AG04450 (cell line): ENCODE results near the gene MSI2. TPM values are rescaled to one million over a fixed set of nuclear protein-coding genes. Genes with fewer than 3 reads are reported as not detected.

Source experiments
- CTCF ChIA-PET: fragments of 300-600, 350-600 bp; formaldehyde crosslinking; extraction: SDS; loops from one replicate; lab custom pipeline; 2022; ENCODE audit warnings: antibody characterized with exemption, inconsistent platforms; lab: Charles Lee
- POLR2A ChIA-PET: fragments of 350-600 bp; formaldehyde crosslinking; extraction: SDS; loops from one replicate; lab custom pipeline; 2021; ENCODE audit warnings: antibody characterized with exemption, inconsistent platforms; lab: Yijun Ruan, JAX
- DNase-seq: peaks from one replicate; pipeline ENCODE4 v3.0.0-alpha.2; 2011; ENCODE audit warnings: low read depth, low spot score
- H3K27ac ChIP-seq: one replicate; pipeline ENCODE4 v1.5.1; 2012; ENCODE audit warnings: low read depth, low read length, control low read depth
- H3K27me3 ChIP-seq: one replicate; pipeline ENCODE4 v1.6.0; 2012; ENCODE audit warnings: low read length; ENCODE audit not compliant: control insufficient read depth, insufficient read depth
- H3K4me3 ChIP-seq: 2 replicates; pipeline ENCODE4 v1.5.1; 2011; ENCODE audit warnings: mild to moderate bottlenecking, low read depth, low read length, control low read depth
- H3K9me3 ChIP-seq: 2 replicates; pipeline ENCODE4 v1.5.1; 2012; ENCODE audit warnings: low read length; ENCODE audit not compliant: control insufficient read depth, insufficient read depth
- CTCF ChIP-seq: IDR thresholded peaks from 2 replicates; pipeline ENCODE4 v1.5.1; 2011; ENCODE audit warnings: low read depth, low read length, control low read depth, inconsistent platforms
- polyA plus RNA-seq: library from polyadenylated mRNA; depleted of rRNA; stranded (reverse); fragments of >200 nt; gene quantifications from 2 replicates; pipeline ENCODE4 v1.2.3, GENCODE V29; 2011

Gene MSI2
- polyA plus RNA-seq, 1 experiment = 26.2 TPM

GRCh38 chr17:57316361-57316760, 60.0 kb downstream of the MSI2 start:
- Histone ChIP-seq H3K27me3 (no peaks in the 10 kb centered on the region), H3K9me3 (no peaks in the 10 kb centered on the region), H3K4me3 (no peak overlapping the region), H3K27ac (no peak overlapping the region)
- ChIA-PET CTCF (interaction anchor here (0.6 kb wide), 1 partner anchor 79 kb away, joined by 3 read pairs; no protein-coding TSS in a partner anchor), POLR2A (no interaction called here)
- TF ChIP-seq CTCF = no peak
- DNase-seq = no peak

DNA sequence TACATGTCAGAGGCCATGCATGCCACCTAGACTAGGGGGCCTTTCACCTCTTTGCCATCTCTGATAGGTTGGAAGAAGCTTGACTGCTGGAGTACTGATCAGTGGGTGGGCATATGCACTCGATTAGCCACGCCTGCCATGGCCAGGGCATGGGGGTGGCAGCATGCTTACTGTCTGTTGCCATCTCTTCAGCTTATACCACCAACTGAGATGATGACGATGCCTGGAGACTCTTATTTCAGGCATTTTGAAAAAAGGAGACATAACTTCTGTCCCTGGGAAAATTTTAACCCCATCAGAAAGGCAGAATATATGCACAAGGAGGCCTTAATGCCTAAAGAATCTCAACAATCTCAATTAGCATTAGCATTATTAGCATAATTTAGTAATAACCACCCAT, 60.8 kb downstream of the MSI2 start:
- no peak for DNase-seq
- Histone ChIP-seq H3K4me3 (no peak overlapping the region), H3K27ac (no peak overlapping the region), H3K27me3 (no peaks in the 10 kb centered on the region), H3K9me3 (no peaks in the 10 kb centered on the region)
- POLR2A ChIA-PET = no interaction called here
- CTCF ChIA-PET = no interaction called here
- TF ChIP-seq CTCF = no peak

- no peak for DNase-seq
- Histone ChIP-seq H3K9me3 (no peaks in the 10 kb centered on the region), H3K27ac (no peak overlapping the region), H3K27me3 (no peaks in the 10 kb centered on the region), H3K4me3 (no peak overlapping the region)
- ChIA-PET POLR2A (no interaction called here), CTCF (interaction anchor here (1.4 kb wide), 1 partner anchor 76 kb away, joined by 4 read pairs; no protein-coding TSS in a partner anchor)
- no peak for TF ChIP-seq CTCF
These were observed 62.6 kb downstream of the MSI2 start for GRCh38 chr17:57318913-57319312.

DNA sequence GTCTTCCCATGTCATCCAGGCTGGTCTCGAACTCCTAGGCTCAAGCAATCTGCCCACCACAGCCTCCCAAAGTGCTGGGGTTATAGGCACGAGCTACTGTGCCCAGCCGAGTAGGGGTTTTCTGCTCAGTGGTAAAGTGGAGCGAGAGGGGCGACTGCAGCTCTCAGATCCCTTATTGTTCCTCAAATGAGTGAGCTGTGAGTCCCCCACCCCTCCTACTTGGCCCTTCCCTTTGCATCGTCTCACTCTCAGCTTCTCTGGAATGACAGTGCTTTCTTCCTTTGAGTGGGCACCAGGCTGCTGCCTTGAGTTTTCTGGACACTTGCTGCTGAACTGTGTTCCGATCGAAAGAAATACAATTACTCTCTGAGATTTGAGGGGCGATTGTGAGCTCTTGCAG, 63.5 kb downstream of the MSI2 start:
- H3K27ac ChIP-seq = no peak overlapping the region
- POLR2A ChIA-PET = no interaction called here
- no peak for DNase-seq
- H3K27me3 ChIP-seq = no peaks in the 10 kb centered on the region
- CTCF ChIA-PET = no interaction called here
- H3K4me3 ChIP-seq = no peak overlapping the region
- no peak for TF ChIP-seq CTCF
- no peaks in the 10 kb centered on the region for H3K9me3 ChIP-seq

- Histone ChIP-seq H3K4me3 (no peak overlapping the region), H3K27me3 (no peaks in the 10 kb centered on the region), H3K9me3 (no peaks in the 10 kb centered on the region), H3K27ac (no peak overlapping the region)
- ChIA-PET POLR2A (no interaction called here), CTCF (no interaction called here)
- no peak for DNase-seq
- TF ChIP-seq CTCF = no peak
These were observed 67.1 kb downstream of the MSI2 start for GRCh38 chr17:57323391-57323790.
